Cardiac muscle cell (in vitro differentiated cells and primary cell): Measurements from ENCODE around the gene RPL36. TPM values are rescaled to one million over a fixed set of nuclear protein-coding genes. Genes with fewer than 3 reads are reported as not detected.
A peak's percentile ranks its signal among the peaks of the same experiment; 100 is the strongest.
"Not testable (repeated sequence)": the region's sequence is repeated elsewhere in the genome, so short reads cannot be mapped to it uniquely, and the experiment has no call there.

Experiments used
- DNase-seq, 2 donors: peaks; one replicate each; pipeline versions ENCODE4 v3.0.0 to v3.0.0-alpha.2; 2010 to 2017; ENCODE audit warnings: low read depth in 1 of 2, low spot score in 1 of 2
- H3K27ac ChIP-seq: fragments of 200-600 bp; sonication (generic); 2 replicates; pipeline ENCODE4 v1.5.1; 2016
- H3K27me3 ChIP-seq: fragments of 200-600 bp; sonication (generic); 2 replicates; pipeline ENCODE4 v1.6.0; 2016; ENCODE audit warnings: control low read depth
- H3K36me3 ChIP-seq: fragments of 200-600 bp; sonication (generic); 2 replicates; pipeline ENCODE4 v1.5.1; 2016; ENCODE audit warnings: control low read depth
- H3K4me1 ChIP-seq: fragments of 200-600 bp; sonication (generic); 2 replicates; pipeline ENCODE4 v1.8.1; 2017; ENCODE audit warnings: low read depth, mild to moderate bottlenecking, mixed run types
- H3K4me3 ChIP-seq: fragments of 200-600 bp; sonication (generic); 2 replicates; pipeline ENCODE4 v1.5.1; 2016; ENCODE audit warnings: mild to moderate bottlenecking
- H3K9me3 ChIP-seq: fragments of 200-600 bp; sonication (generic); 2 replicates; pipeline ENCODE4 v1.5.1; 2017; ENCODE audit warnings: low read depth, mild to moderate bottlenecking, control low read depth
- CTCF ChIP-seq: IDR thresholded peaks from 2 replicates; pipeline ENCODE4 v1.5.1; 2012; ENCODE audit warnings: low read depth, mild to moderate bottlenecking, low read length
- polyA plus RNA-seq: library from polyadenylated mRNA; unstranded; fragments of >200 nt; fragmentation: Nextera tagmentation; extraction: Ambion mirVana; gene quantifications from 2 replicates; pipeline ENCODE4 v1.2.1, GENCODE V29; 2016
- total RNA-seq: library from RNA; depleted of rRNA; stranded (reverse); fragments of >200 nt; gene quantifications from 2 replicates; pipeline ENCODE4 v1.2.3, GENCODE V29; 2016

The RPL36 gene
- total and polyA plus RNA-seq, 2 experiments from 2014 or later: 829 to 982 TPM

GRCh38 chr19:5719961-5720790, 30.1 kb downstream of the RPL36 start, which contains the start of the genes CATSPERD and LONP1:
TSS of gene CATSPERD (plus strand) at chr19:5720637. CDS start at chr19:5720738, 101 bp downstream.
TSS of gene LONP1 (minus strand) at chr19:5720146. CDS start at chr19:5720132, 14 bp downstream.
- TF ChIP-seq CTCF: peak; percentile 93
- peak within 1 kb of the TSS; percentile 94 for H3K4me3 ChIP-seq
- peak within 1 kb of the TSS; percentile 93 for H3K27ac ChIP-seq
- H3K36me3 ChIP-seq: no peaks in the 10 kb centered on the region
- H3K9me3 ChIP-seq: no peaks in the 10 kb centered on the region
- H3K27me3 ChIP-seq: no peaks in the 10 kb centered on the region
- peaks cover 6% of the 10 kb centered on the region for H3K4me1 ChIP-seq
- DNase-seq: peak; percentile 99 to 100

GRCh38 chr19:5727453-5728050, 37.5 kb downstream of the RPL36 start:
- TF ChIP-seq CTCF: no peak
- no peak for DNase-seq
- no peak overlapping the region for H3K27ac ChIP-seq
- no peaks in the 10 kb centered on the region for H3K9me3 ChIP-seq
- no peaks in the 10 kb centered on the region for H3K36me3 ChIP-seq
- no peaks in the 10 kb centered on the region for H3K4me1 ChIP-seq
- no peak overlapping the region for H3K4me3 ChIP-seq
- no peaks in the 10 kb centered on the region for H3K27me3 ChIP-seq

GRCh38 chr19:5733172-5733571, 43.1 kb downstream of the RPL36 start:
- not testable (repeated sequence) for H3K4me1 ChIP-seq, H3K4me3 ChIP-seq, H3K36me3 ChIP-seq, H3K9me3 ChIP-seq, H3K27me3 ChIP-seq, H3K27ac ChIP-seq, DNase-seq

GRCh38 chr19:5738423-5738822, 48.3 kb downstream of the RPL36 start:
- Histone ChIP-seq H3K4me1 (no peaks in the 10 kb centered on the region), H3K27me3 (no peaks in the 10 kb centered on the region), H3K27ac (no peak overlapping the region), H3K9me3 (no peaks in the 10 kb centered on the region), H3K4me3 (no peak overlapping the region), H3K36me3 (no peaks in the 10 kb centered on the region)
- TF ChIP-seq CTCF: no peak
- no peak for DNase-seq

Other genes starting within 250 kb of the RPL36 start
- not detected in 2 replicates for gene ZNRF4, start 234.9 kb upstream of the RPL36 start, total RNA-seq
- 0.60 TPM in 1 of 2 replicates, not detected in the other for gene ZNRF4, start 234.9 kb upstream of the RPL36 start, polyA plus RNA-seq
- 1.3 and 2.4 TPM in 2 replicates for gene TINCR, start 122.3 kb upstream of the RPL36 start, total RNA-seq
- 1.9 and 3.7 TPM in 2 replicates for gene TINCR, start 122.3 kb upstream of the RPL36 start, polyA plus RNA-seq
- 36.3 and 55.5 TPM in 2 replicates for gene SAFB2, start 67.5 kb upstream of the RPL36 start, total RNA-seq
- gene SAFB2, start 67.5 kb upstream of the RPL36 start, polyA plus RNA-seq: 66.3 and 71.8 TPM in 2 replicates
- 79.5 and 108 TPM in 2 replicates for gene SAFB, start 67.2 kb upstream of the RPL36 start, total RNA-seq
- 127 and 161 TPM in 2 replicates for gene SAFB, start 67.2 kb upstream of the RPL36 start, polyA plus RNA-seq
- gene MICOS13, start 9.8 kb upstream of the RPL36 start, total RNA-seq: 59.1 and 90.7 TPM in 2 replicates
- 134 and 173 TPM in 2 replicates for gene MICOS13, start 9.8 kb upstream of the RPL36 start, polyA plus RNA-seq
- 62.5 and 80.5 TPM in 2 replicates for gene HSD11B1L, start 9.3 kb upstream of the RPL36 start, total RNA-seq
- 60.1 and 61.9 TPM in 2 replicates for gene HSD11B1L, start 9.3 kb upstream of the RPL36 start, polyA plus RNA-seq
- gene LONP1, start 29.9 kb downstream of the RPL36 start, total RNA-seq: 125 and 151 TPM in 2 replicates
- gene LONP1, start 29.9 kb downstream of the RPL36 start, polyA plus RNA-seq: 110 TPM in 2 replicates
- 0.11 TPM in 1 of 2 replicates, not detected in the other for gene CATSPERD, start 30.3 kb downstream of the RPL36 start, total RNA-seq
- not detected in 2 replicates for gene CATSPERD, start 30.3 kb downstream of the RPL36 start, polyA plus RNA-seq
- gene PRR22, start 94.5 kb downstream of the RPL36 start, total RNA-seq: 3.6 and 4.9 TPM in 2 replicates
- gene PRR22, start 94.5 kb downstream of the RPL36 start, polyA plus RNA-seq: 1.9 and 9.7 TPM in 2 replicates
- gene DUS3L, start 100.9 kb downstream of the RPL36 start, total RNA-seq: 40.9 and 43.4 TPM in 2 replicates
- gene DUS3L, start 100.9 kb downstream of the RPL36 start, polyA plus RNA-seq: 25.0 and 39.1 TPM in 2 replicates
- 28.2 and 36.1 TPM in 2 replicates for gene NRTN, start 114.8 kb downstream of the RPL36 start, total RNA-seq
- gene NRTN, start 114.8 kb downstream of the RPL36 start, polyA plus RNA-seq: 68.2 and 85.8 TPM in 2 replicates
- 0.42 TPM in 1 of 2 replicates, not detected in the other for gene FUT6, start 149.4 kb downstream of the RPL36 start, total RNA-seq
- not detected in 2 replicates for gene FUT6, start 149.4 kb downstream of the RPL36 start, polyA plus RNA-seq
- 0.14 and 3.8 TPM in 2 replicates for gene FUT3, start 161.2 kb downstream of the RPL36 start, total RNA-seq
- 0.92 TPM in 1 of 2 replicates, not detected in the other for gene FUT3, start 161.2 kb downstream of the RPL36 start, polyA plus RNA-seq
- gene FUT5, start 180.2 kb downstream of the RPL36 start, total RNA-seq: 1.5 TPM in 1 of 2 replicates, not detected in the other
- 8.9 TPM in 1 of 2 replicates, not detected in the other for gene FUT5, start 180.2 kb downstream of the RPL36 start, polyA plus RNA-seq
- 295 and 485 TPM in 2 replicates for gene NDUFA11, start 213.5 kb downstream of the RPL36 start, total RNA-seq
- 738 and 760 TPM in 2 replicates for gene NDUFA11, start 213.5 kb downstream of the RPL36 start, polyA plus RNA-seq
- 13.0 and 23.1 TPM in 2 replicates for gene VMAC, start 214.6 kb downstream of the RPL36 start, total RNA-seq
- 3.9 and 6.2 TPM in 2 replicates for gene VMAC, start 214.6 kb downstream of the RPL36 start, polyA plus RNA-seq
- 14.4 and 23.6 TPM in 2 replicates for gene CAPS, start 224.0 kb downstream of the RPL36 start, total RNA-seq
- gene CAPS, start 224.0 kb downstream of the RPL36 start, polyA plus RNA-seq: 14.1 and 17.7 TPM in 2 replicates